Thymus (tissue), 11 donors: ENCODE data around the gene OVOL1. TPM values are rescaled to one million over a fixed set of nuclear protein-coding genes. Genes with fewer than 3 reads are reported as not detected.

ENCODE experiments used
- DNase-seq, 9 donors: peaks; one replicate each; pipeline ENCODE4 v3.0.0-alpha.2; 2013; ENCODE audit warnings: low spot score in 9 of 9, low read depth in 6 of 9, missing footprints in 1 of 9
- H3K27ac ChIP-seq, 2 donors: one replicate each; pipeline ENCODE4 v1.5.1; 2013; ENCODE audit warnings: control low read depth in 1 of 2, low read depth in 1 of 2, low read length in 1 of 2, mild to moderate bottlenecking in 1 of 2, moderate library complexity in 1 of 2
- H3K27me3 ChIP-seq, 2 donors: one replicate each; pipeline ENCODE4 v1.5.1; 2013; ENCODE audit warnings: low read length in 1 of 2; ENCODE audit not compliant: control insufficient read depth in 2 of 2, insufficient read depth in 1 of 2
- H3K36me3 ChIP-seq, 2 donors: one replicate each; pipeline ENCODE4 v1.5.1; 2013; ENCODE audit warnings: low read length in 1 of 2, mild to moderate bottlenecking in 1 of 2, moderate library complexity in 1 of 2; ENCODE audit not compliant: control insufficient read depth in 2 of 2, insufficient read depth in 2 of 2
- H3K4me1 ChIP-seq, 2 donors: one replicate each; pipeline ENCODE4 v1.5.1; 2013; ENCODE audit warnings: low read length in 2 of 2; ENCODE audit not compliant: control insufficient read depth in 2 of 2, insufficient read depth in 2 of 2
- H3K4me3 ChIP-seq, 2 donors: one replicate each; pipeline ENCODE4 v1.5.1; 2013; ENCODE audit warnings: low read length in 2 of 2, control low read depth in 1 of 2, mild to moderate bottlenecking in 1 of 2
- H3K9me3 ChIP-seq, 2 donors: one replicate each; pipeline ENCODE4 v1.5.1; 2013; ENCODE audit warnings: low read length in 1 of 2, mild to moderate bottlenecking in 1 of 2; ENCODE audit not compliant: control insufficient read depth in 2 of 2, insufficient read depth in 1 of 2
- WGBS: extraction: QIAGEN DNeasy Blood & Tissue Kit; methylation state at CpG from one replicate; pipeline ENCODE4 v1.1.7; 2013; 5-methylcytosine and 5-hydroxymethylcytosine counted together
- polyA plus RNA-seq: library from polyadenylated mRNA; stranded (reverse); fragments of 200-250 nt; gene quantifications from one replicate; pipeline ENCODE4 v1.2.3, GENCODE V29; 2013
- total RNA-seq: library from RNA; stranded (reverse); fragments of 120-200 nt; gene quantifications from one replicate; pipeline ENCODE4 v1.2.4, GENCODE V29; 2013
- donor health status: healthy.

Gene OVOL1
- total and polyA plus RNA-seq, 2 donors = 0.47 to 1.3 TPM

- Histone ChIP-seq H3K9me3 (peaks cover 0 to 8% of the 10 kb centered on the region in 2 donors), H3K4me3 (peak overlapping the region; percentile 75 to 90), H3K27ac (peak overlapping the region in 1 of 2 donors; percentile 74), H3K4me1 (peaks cover 23 to 47% of the 10 kb centered on the region in 2 donors), H3K36me3 (peaks cover 27 to 33% of the 10 kb centered on the region in 2 donors), H3K27me3 (peaks cover 6 to 33% of the 10 kb centered on the region in 2 donors)
- peak in 5 of 9 donors; percentile 37 to 78 (median 71) for DNase-seq
- 4% methylated on average over 76 of the region's 76 CpGs for WGBS
These were observed 6.7 kb upstream of the OVOL1 start for GRCh38 chr11:65779919-65780769.

- H3K27me3 ChIP-seq = peaks cover 6 to 38% of the 10 kb centered on the region in 2 donors
- H3K27ac ChIP-seq = peak within 1 kb of the TSS in 1 of 2 donors; percentile 74
- peaks cover 0 to 10% of the 10 kb centered on the region in 2 donors for H3K9me3 ChIP-seq
- H3K4me3 ChIP-seq = peak within 1 kb of the TSS; percentile 75 to 90
- peak in 6 of 9 donors; percentile 55 to 84 (median 68) for DNase-seq
- under 1% methylated on average over 59 of the region's 59 CpGs for WGBS
- peaks cover 29 to 54% of the 10 kb centered on the region in 2 donors for H3K4me1 ChIP-seq
- H3K36me3 ChIP-seq = peaks cover 27 to 29% of the 10 kb centered on the region in 2 donors
These were observed 6.1 kb upstream of the OVOL1 start, which contains the start of gene AP5B1 for GRCh38 chr11:65780770-65781151. Gene AP5B1 (minus strand): TSS chr11:65780976. CDS start chr11:65780591, 385 bp downstream.

GRCh38 chr11:65781152-65781961 is 5.5 kb upstream of the OVOL1 start:
- Histone ChIP-seq H3K27me3 (peaks cover 7 to 44% of the 10 kb centered on the region in 2 donors), H3K4me1 (peaks cover 35 to 60% of the 10 kb centered on the region in 2 donors), H3K27ac (peak overlapping the region in 1 of 2 donors; percentile 25), H3K4me3 (peak overlapping the region; percentile 75 to 90), H3K9me3 (peaks cover 0 to 15% of the 10 kb centered on the region in 2 donors), H3K36me3 (peaks cover 25 to 27% of the 10 kb centered on the region in 2 donors)
- WGBS = 19% methylated on average over 83 of the region's 83 CpGs
- peak in 1 of 9 donors; percentile 33 for DNase-seq

GRCh38 chr11:65781962-65782815 is 4.7 kb upstream of the OVOL1 start:
- Histone ChIP-seq H3K36me3 (peaks cover 21 to 22% of the 10 kb centered on the region in 2 donors), H3K4me1 (peaks cover 41 to 65% of the 10 kb centered on the region in 2 donors), H3K4me3 (no peak overlapping the region), H3K27me3 (peaks cover 13 to 53% of the 10 kb centered on the region in 2 donors), H3K27ac (no peak overlapping the region), H3K9me3 (peaks cover 0 to 15% of the 10 kb centered on the region in 2 donors)
- DNase-seq = peak in 1 of 9 donors; percentile 29
- 95% methylated on average over 13 of the region's 13 CpGs for WGBS

- no peak for DNase-seq
- Histone ChIP-seq H3K36me3 (peaks cover 18% of the 10 kb centered on the region in 2 donors), H3K27ac (no peak overlapping the region), H3K4me1 (peaks cover 45 to 70% of the 10 kb centered on the region in 2 donors), H3K27me3 (peaks cover 19 to 58% of the 10 kb centered on the region in 2 donors), H3K9me3 (peaks cover 0 to 17% of the 10 kb centered on the region in 2 donors), H3K4me3 (no peak overlapping the region)
- WGBS = 94% methylated on average over 9 of the region's 9 CpGs
These were observed 4.0 kb upstream of the OVOL1 start for GRCh38 chr11:65782816-65783228.

GRCh38 chr11:65785319-65786007 is 1.4 kb upstream of the OVOL1 start:
- peaks cover 0 to 23% of the 10 kb centered on the region in 2 donors for H3K9me3 ChIP-seq
- peaks cover 41 to 81% of the 10 kb centered on the region in 2 donors for H3K27me3 ChIP-seq
- no peaks in the 10 kb centered on the region for H3K36me3 ChIP-seq
- WGBS = 63% methylated on average over 8 of the region's 8 CpGs
- peak overlapping the region in 1 of 2 donors; percentile 42 for H3K27ac ChIP-seq
- H3K4me1 ChIP-seq = peaks cover 41 to 72% of the 10 kb centered on the region in 2 donors
- no peak overlapping the region for H3K4me3 ChIP-seq
- peak in 3 of 9 donors; percentile 57 to 83 (median 61) for DNase-seq

GRCh38 chr11:65786008-65786785 is 666 bp upstream of the OVOL1 start:
- H3K27me3 ChIP-seq = peaks cover 44 to 88% of the 10 kb centered on the region in 2 donors
- H3K36me3 ChIP-seq = no peaks in the 10 kb centered on the region
- peak overlapping the region in 1 of 2 donors; percentile 20 for H3K4me3 ChIP-seq
- peaks cover 0 to 23% of the 10 kb centered on the region in 2 donors for H3K9me3 ChIP-seq
- H3K27ac ChIP-seq = peak overlapping the region in 1 of 2 donors; percentile 42
- H3K4me1 ChIP-seq = peaks cover 39 to 71% of the 10 kb centered on the region in 2 donors
- WGBS = 15% methylated on average over 74 of the region's 74 CpGs
- peak in 1 of 9 donors; percentile 50 for DNase-seq
